ENCODE data around the gene ESRP2.

ESRP2 gene

DNA sequence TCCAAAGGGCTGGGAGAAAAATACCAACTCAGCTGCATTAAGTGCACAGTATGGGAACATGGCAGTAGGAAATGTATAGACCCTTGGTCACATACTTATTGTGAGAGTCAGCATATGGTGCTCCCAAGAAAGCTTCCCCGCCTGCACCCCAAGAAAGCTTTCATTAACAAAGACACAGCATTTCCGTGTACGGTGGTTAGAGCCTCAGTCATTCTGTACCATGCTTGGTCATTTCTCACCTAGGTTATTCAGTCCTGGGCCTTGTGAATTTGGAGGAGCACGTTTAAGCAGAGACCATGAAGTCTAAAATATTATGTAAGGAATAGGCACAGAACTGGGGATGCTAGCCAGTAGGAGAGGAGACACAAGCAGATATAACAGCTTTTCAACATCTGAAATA lies 56.1 kb downstream of the ESRP2 start:
- Histone ChIP-seq H3K4me1 (ENCODE audit: insufficient read depth, low read length) (no peaks in the 10 kb centered on the region), H3K9me3 (ENCODE audit: insufficient read depth, low read depth, low read length) (no peaks in the 10 kb centered on the region), H3K36me3 (ENCODE audit: insufficient read depth, low read length) (peaks cover 45% of the 10 kb centered on the region), H3K4me3 (ENCODE audit: low read length) (no peak overlapping the region), H3K27me3 (ENCODE audit: insufficient read depth, low read length) (no peaks in the 10 kb centered on the region), H3K9ac (ENCODE audit: low read depth, low read length) (no peak overlapping the region), H3K27ac (ENCODE audit: low read depth, low read length) (no peak overlapping the region)
- WGBS: 96% methylated on average over 4 of the region's 4 CpGs

DNA sequence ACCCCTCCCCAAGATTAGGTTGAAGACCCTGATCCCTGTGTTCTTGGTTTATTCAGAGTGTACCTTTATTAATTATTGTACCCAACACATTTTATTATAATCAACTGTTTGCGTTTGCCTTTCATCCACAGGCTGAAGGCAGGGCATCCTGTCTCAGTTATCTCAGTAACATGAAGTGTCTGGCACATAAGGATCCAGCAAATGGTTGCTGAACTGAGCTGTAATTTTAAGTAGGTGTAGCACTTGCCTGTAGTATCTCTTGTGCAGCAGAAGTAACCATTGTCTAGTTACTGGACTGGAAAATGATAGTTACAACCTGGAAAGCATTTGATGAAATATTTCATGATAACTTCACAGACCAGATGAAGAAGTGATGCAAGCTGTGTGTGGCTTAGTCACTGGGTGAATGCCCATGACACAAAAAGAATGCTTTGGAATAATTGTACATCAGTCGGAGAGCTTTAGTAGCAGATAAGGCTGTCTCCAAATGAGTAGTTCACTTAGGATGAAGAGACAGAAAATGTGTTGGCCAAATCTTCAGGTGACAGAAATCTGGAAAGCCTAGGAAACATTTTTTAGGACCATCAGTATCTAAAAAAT lies 56.6 kb downstream of the ESRP2 start:
- WGBS: 96% methylated on average over 2 of the region's 2 CpGs

More for the DNA sequence above, 56.6 kb downstream of the ESRP2 start:
- no peak overlapping the region for H3K9ac ChIP-seq (ENCODE audit: low read depth, low read length)
- H3K27me3 ChIP-seq (ENCODE audit: insufficient read depth, low read length): no peaks in the 10 kb centered on the region
- no peaks in the 10 kb centered on the region for H3K9me3 ChIP-seq (ENCODE audit: insufficient read depth, low read depth, low read length)
- peaks cover 50% of the 10 kb centered on the region for H3K36me3 ChIP-seq (ENCODE audit: insufficient read depth, low read length)
- no peak overlapping the region for H3K27ac ChIP-seq (ENCODE audit: low read depth, low read length)
- H3K4me1 ChIP-seq (ENCODE audit: insufficient read depth, low read length): no peaks in the 10 kb centered on the region
- no peak overlapping the region for H3K4me3 ChIP-seq (ENCODE audit: low read length)
